WTC11 (cell line): Measurements from ENCODE around the gene MYCBP. TPM values are rescaled to one million over a fixed set of nuclear protein-coding genes. Genes with fewer than 3 reads are reported as not detected.

Experiments used
- ATAC-seq: fragments of 200-7000 bp; cut with Tn5 transposase; 2 replicates; pipeline ENCODE4 v1.10.0; 2021; ENCODE audit warnings: mild to moderate bottlenecking, moderate library complexity
- CTCF ChIA-PET: fragments of 300-600 bp; sonication (Branson Sonifier 250); formaldehyde crosslinking; loops from one replicate; lab custom pipeline; 2021; ENCODE audit warnings: antibody characterized with exemption; lab: Charles Lee
- POLR2A ChIA-PET: fragments of 350-600 bp; sonication (Branson Sonifier 250); formaldehyde crosslinking; loops from one replicate; lab custom pipeline; 2021; ENCODE audit warnings: antibody characterized with exemption; lab: Charles Lee
- DNase-seq: peaks from one replicate; pipeline ENCODE4 v3.0.0; 2021; ENCODE audit warnings: low spot score
- H3K27ac Mint-ChIP-seq: 2 replicates; pipeline ENCODE4 v1.8.0; 2021; ENCODE audit warnings: mixed read lengths
- H3K27me3 Mint-ChIP-seq: 2 replicates; pipeline ENCODE4 v1.8.0; 2021; ENCODE audit warnings: low read depth, mild to moderate bottlenecking, moderate library complexity, mixed read lengths
- H3K36me3 Mint-ChIP-seq: 2 replicates; pipeline ENCODE4 v1.8.0; 2021; ENCODE audit warnings: mixed read lengths
- H3K4me1 Mint-ChIP-seq: 2 replicates; pipeline ENCODE4 v1.8.0; 2022; ENCODE audit warnings: mixed read lengths
- H3K4me3 Mint-ChIP-seq: 2 replicates; pipeline ENCODE4 v1.8.0; 2021; ENCODE audit warnings: mild to moderate bottlenecking, moderate library complexity, mixed read lengths
- H3K9me3 Mint-ChIP-seq: 2 replicates; pipeline ENCODE4 v1.8.0; 2021; ENCODE audit warnings: mixed read lengths
- AR ChIP-seq: fragments of 250-450 bp; sonication (Bioruptor Pico); IDR thresholded peaks from 2 replicates; pipeline ENCODE4 v1.9.0; 2021; ENCODE audit warnings: mild to moderate bottlenecking
- ATF1 ChIP-seq: sonication (generic); formaldehyde crosslinking; IDR thresholded peaks from 2 replicates; pipeline ENCODE4 v1.8.1; 2023; ENCODE audit warnings: mild to moderate bottlenecking, moderate library complexity, missing genetic modification reagents
- ATF2 ChIP-seq: sonication (generic); formaldehyde crosslinking; IDR thresholded peaks from 2 replicates; pipeline ENCODE4 v1.8.1; 2022; ENCODE audit warnings: low read depth, missing genetic modification reagents, borderline replicate concordance
- CREM ChIP-seq: sonication (generic); formaldehyde crosslinking; IDR thresholded peaks from 2 replicates; pipeline ENCODE4 v1.8.1; 2022; ENCODE audit warnings: mild to moderate bottlenecking, missing genetic modification reagents, moderate library complexity
- ETV6 ChIP-seq: sonication (generic); formaldehyde crosslinking; IDR thresholded peaks from 2 replicates; pipeline ENCODE4 v1.8.1; 2022; ENCODE audit warnings: mild to moderate bottlenecking, missing genetic modification reagents
- GABPB1 ChIP-seq: sonication (generic); formaldehyde crosslinking; IDR thresholded peaks from 2 replicates; pipeline ENCODE4 v1.8.1; 2023; ENCODE audit warnings: mild to moderate bottlenecking, missing genetic modification reagents
- GTF2I ChIP-seq: fragments of 250-450 bp; sonication (Bioruptor Pico); conservative IDR thresholded peaks from 2 replicates; pipeline ENCODE4 v1.4.0; 2021; ENCODE audit warnings: mild to moderate bottlenecking
- HMGA2 ChIP-seq: fragments of 250-450 bp; sonication (Bioruptor Pico); IDR thresholded peaks from 2 replicates; pipeline ENCODE4 v1.4.0; 2021; ENCODE audit warnings: mild to moderate bottlenecking, moderate library complexity
- HMGXB4 ChIP-seq: sonication (generic); formaldehyde crosslinking; IDR thresholded peaks from 2 replicates; pipeline ENCODE4 v1.8.1; 2023; ENCODE audit warnings: mild to moderate bottlenecking, moderate library complexity, missing genetic modification reagents
- KAT7 ChIP-seq: sonication (generic); formaldehyde crosslinking; IDR thresholded peaks from 2 replicates; pipeline ENCODE4 v1.8.1; 2023; ENCODE audit warnings: missing genetic modification reagents, mild to moderate bottlenecking, borderline replicate concordance
- MLX ChIP-seq: sonication (generic); formaldehyde crosslinking; IDR thresholded peaks from 2 replicates; pipeline ENCODE4 v1.8.1; 2023; ENCODE audit warnings: mild to moderate bottlenecking, missing genetic modification reagents, moderate library complexity
- NR3C1 ChIP-seq: sonication (generic); formaldehyde crosslinking; conservative IDR thresholded peaks from 2 replicates; pipeline ENCODE4 v1.8.1; 2023; ENCODE audit warnings: low read depth, mild to moderate bottlenecking, missing genetic modification reagents
- OVOL2 ChIP-seq: fragments of 250-450 bp; sonication (Bioruptor Pico); IDR thresholded peaks from 2 replicates; pipeline ENCODE4 v1.9.0; 2021; ENCODE audit warnings: mild to moderate bottlenecking, borderline replicate concordance
- PRRX2 ChIP-seq: fragments of 250-450 bp; sonication (Bioruptor Pico); IDR thresholded peaks from 2 replicates; pipeline ENCODE4 v1.8.0; 2021; ENCODE audit warnings: mild to moderate bottlenecking
- RELA ChIP-seq: sonication (generic); formaldehyde crosslinking; IDR thresholded peaks from 2 replicates; pipeline ENCODE4 v1.8.1; 2022; ENCODE audit warnings: missing genetic modification reagents, mild to moderate bottlenecking, borderline replicate concordance
- RORB ChIP-seq: fragments of 250-450 bp; sonication (Bioruptor Pico); IDR thresholded peaks from 2 replicates; pipeline ENCODE4 v1.9.0; 2021; ENCODE audit warnings: mild to moderate bottlenecking
- TEAD1 ChIP-seq: sonication (generic); formaldehyde crosslinking; IDR thresholded peaks from 2 replicates; pipeline ENCODE4 v1.8.0; 2022; ENCODE audit warnings: mild to moderate bottlenecking, missing genetic modification reagents
- total RNA-seq: library from RNA; stranded (reverse); gene quantifications from 3 replicates; pipeline ENCODE4 v1.2.3, GENCODE V29; 2021
- TF ChIP-seq, protein P1 (sequence below): fragments of 200-600 bp; IDR thresholded peaks from 2 replicates; pipeline ENCODE4 v1.8.0; 2022; ENCODE audit warnings: antibody characterized with exemption
- TF ChIP-seq, protein P2 (sequence below): fragments of 250-450 bp; sonication (Bioruptor Pico); IDR thresholded peaks from 2 replicates; pipeline ENCODE4 v1.9.0; 2021; ENCODE audit warnings: mild to moderate bottlenecking, borderline replicate concordance

Gene MYCBP
- total RNA-seq, 1 experiment from 2014 or later = 31.4 TPM

GRCh38 chr1:38899560-38899959, 26.4 kb upstream of the MYCBP start (continued):
- TF ChIP-seq ATF2 (no peak), HMGA2 (CRISPR knock-in tag) (no peak), RORB (CRISPR knock-in tag) (no peak)
- TF ChIP-seq, protein P1, sequence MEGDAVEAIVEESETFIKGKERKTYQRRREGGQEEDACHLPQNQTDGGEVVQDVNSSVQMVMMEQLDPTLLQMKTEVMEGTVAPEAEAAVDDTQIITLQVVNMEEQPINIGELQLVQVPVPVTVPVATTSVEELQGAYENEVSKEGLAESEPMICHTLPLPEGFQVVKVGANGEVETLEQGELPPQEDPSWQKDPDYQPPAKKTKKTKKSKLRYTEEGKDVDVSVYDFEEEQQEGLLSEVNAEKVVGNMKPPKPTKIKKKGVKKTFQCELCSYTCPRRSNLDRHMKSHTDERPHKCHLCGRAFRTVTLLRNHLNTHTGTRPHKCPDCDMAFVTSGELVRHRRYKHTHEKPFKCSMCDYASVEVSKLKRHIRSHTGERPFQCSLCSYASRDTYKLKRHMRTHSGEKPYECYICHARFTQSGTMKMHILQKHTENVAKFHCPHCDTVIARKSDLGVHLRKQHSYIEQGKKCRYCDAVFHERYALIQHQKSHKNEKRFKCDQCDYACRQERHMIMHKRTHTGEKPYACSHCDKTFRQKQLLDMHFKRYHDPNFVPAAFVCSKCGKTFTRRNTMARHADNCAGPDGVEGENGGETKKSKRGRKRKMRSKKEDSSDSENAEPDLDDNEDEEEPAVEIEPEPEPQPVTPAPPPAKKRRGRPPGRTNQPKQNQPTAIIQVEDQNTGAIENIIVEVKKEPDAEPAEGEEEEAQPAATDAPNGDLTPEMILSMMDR = no peak

GRCh38 chr1:38898653-38899230, 25.6 kb upstream of the MYCBP start:
- H3K4me1 Mint-ChIP-seq = no peaks in the 10 kb centered on the region
- ChIA-PET CTCF (interaction anchor here (0.6 kb wide), 1 partner anchor 35 kb away, joined by 3 read pairs; no protein-coding TSS in a partner anchor), POLR2A (no interaction called here)
- TF ChIP-seq ETV6 (CRISPR knock-in tag) = no peak
- TF ChIP-seq ATF2 = no peak
- TF ChIP-seq, protein P2, sequence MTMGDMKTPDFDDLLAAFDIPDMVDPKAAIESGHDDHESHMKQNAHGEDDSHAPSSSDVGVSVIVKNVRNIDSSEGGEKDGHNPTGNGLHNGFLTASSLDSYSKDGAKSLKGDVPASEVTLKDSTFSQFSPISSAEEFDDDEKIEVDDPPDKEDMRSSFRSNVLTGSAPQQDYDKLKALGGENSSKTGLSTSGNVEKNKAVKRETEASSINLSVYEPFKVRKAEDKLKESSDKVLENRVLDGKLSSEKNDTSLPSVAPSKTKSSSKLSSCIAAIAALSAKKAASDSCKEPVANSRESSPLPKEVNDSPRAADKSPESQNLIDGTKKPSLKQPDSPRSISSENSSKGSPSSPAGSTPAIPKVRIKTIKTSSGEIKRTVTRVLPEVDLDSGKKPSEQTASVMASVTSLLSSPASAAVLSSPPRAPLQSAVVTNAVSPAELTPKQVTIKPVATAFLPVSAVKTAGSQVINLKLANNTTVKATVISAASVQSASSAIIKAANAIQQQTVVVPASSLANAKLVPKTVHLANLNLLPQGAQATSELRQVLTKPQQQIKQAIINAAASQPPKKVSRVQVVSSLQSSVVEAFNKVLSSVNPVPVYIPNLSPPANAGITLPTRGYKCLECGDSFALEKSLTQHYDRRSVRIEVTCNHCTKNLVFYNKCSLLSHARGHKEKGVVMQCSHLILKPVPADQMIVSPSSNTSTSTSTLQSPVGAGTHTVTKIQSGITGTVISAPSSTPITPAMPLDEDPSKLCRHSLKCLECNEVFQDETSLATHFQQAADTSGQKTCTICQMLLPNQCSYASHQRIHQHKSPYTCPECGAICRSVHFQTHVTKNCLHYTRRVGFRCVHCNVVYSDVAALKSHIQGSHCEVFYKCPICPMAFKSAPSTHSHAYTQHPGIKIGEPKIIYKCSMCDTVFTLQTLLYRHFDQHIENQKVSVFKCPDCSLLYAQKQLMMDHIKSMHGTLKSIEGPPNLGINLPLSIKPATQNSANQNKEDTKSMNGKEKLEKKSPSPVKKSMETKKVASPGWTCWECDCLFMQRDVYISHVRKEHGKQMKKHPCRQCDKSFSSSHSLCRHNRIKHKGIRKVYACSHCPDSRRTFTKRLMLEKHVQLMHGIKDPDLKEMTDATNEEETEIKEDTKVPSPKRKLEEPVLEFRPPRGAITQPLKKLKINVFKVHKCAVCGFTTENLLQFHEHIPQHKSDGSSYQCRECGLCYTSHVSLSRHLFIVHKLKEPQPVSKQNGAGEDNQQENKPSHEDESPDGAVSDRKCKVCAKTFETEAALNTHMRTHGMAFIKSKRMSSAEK (CRISPR knock-in tag) = no peak
- no peak for TF ChIP-seq GTF2I
- no peak for TF ChIP-seq ATF1 (CRISPR knock-in tag)
- no peak for TF ChIP-seq TEAD1
- TF ChIP-seq GABPB1 = no peak
- TF ChIP-seq RELA (CRISPR knock-in tag) = no peak
- no peak for TF ChIP-seq NR3C1 (CRISPR knock-in tag)
- TF ChIP-seq MLX = no peak
- no peak for TF ChIP-seq OVOL2 (CRISPR knock-in tag)
- H3K4me3 Mint-ChIP-seq = no peak overlapping the region
- no peaks in the 10 kb centered on the region for H3K36me3 Mint-ChIP-seq
- no peaks in the 10 kb centered on the region for H3K9me3 Mint-ChIP-seq
- H3K27ac Mint-ChIP-seq = no peak overlapping the region
- DNase-seq (no peak), ATAC-seq (no peak)
- H3K27me3 Mint-ChIP-seq = no peaks in the 10 kb centered on the region

DNA sequence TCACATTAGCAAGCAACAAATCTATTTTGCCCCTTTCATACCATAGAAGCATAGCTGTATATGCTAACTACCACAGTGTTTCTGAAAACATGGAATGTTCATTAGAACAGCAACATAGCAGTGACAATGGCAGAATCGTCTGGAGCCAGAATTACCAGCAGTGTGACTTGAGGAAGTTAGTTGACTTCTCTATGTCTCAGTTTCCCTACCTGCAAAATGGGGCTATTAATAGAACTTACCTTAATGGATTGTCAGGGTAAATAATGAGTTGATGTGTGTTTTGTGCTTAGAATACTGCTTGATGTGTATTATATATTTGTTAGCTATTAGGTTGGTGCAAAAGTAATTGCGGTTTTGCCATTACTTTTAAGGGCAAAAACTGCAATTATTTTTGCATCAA, 23.0 kb upstream of the MYCBP start:
- no peak for ATAC-seq
- POLR2A ChIA-PET = no interaction called here
- DNase-seq = no peak
- CTCF ChIA-PET = no interaction called here
- H3K27ac Mint-ChIP-seq = no peak overlapping the region
- H3K27me3 Mint-ChIP-seq = no peaks in the 10 kb centered on the region
- H3K4me1 Mint-ChIP-seq = peaks cover 6% of the 10 kb centered on the region
- H3K4me3 Mint-ChIP-seq = no peak overlapping the region
- H3K9me3 Mint-ChIP-seq = no peaks in the 10 kb centered on the region
- H3K36me3 Mint-ChIP-seq = no peaks in the 10 kb centered on the region
- TF ChIP-seq NR3C1 (CRISPR knock-in tag) = no peak
- TF ChIP-seq PRRX2 = no peak
- TF ChIP-seq HMGXB4 (CRISPR knock-in tag) = no peak
- no peak for TF ChIP-seq KAT7
- TF ChIP-seq AR (CRISPR knock-in tag) = no peak
- TF ChIP-seq CREM (CRISPR knock-in tag) = no peak
